GM19240 (cell line): ENCODE measurements around the gene PWWP3B.
"Not testable (repeated sequence)": the region's sequence is repeated elsewhere in the genome, so short reads cannot be mapped to it uniquely, and the experiment has no call there.

Experiments
- DNase-seq: peaks from one replicate; pipeline ENCODE4 v3.0.0; 2011; ENCODE audit warnings: low spot score; ENCODE audit not compliant: insufficient read length

Gene PWWP3B

GRCh38 chrX:106168107-106168506 is at the start of gene PWWP3B:
Gene PWWP3B (plus strand): TSS chrX:106168305. CDS start chrX:106205433, 37,128 bp downstream.
- DNase-seq = no peak

GRCh38 chrX:106139048-106139447 is 29.1 kb upstream of the PWWP3B start:
- DNase-seq = no peak

GRCh38 chrX:106144755-106145639 is 23.1 kb upstream of the PWWP3B start:
- no peak for DNase-seq

DNA sequence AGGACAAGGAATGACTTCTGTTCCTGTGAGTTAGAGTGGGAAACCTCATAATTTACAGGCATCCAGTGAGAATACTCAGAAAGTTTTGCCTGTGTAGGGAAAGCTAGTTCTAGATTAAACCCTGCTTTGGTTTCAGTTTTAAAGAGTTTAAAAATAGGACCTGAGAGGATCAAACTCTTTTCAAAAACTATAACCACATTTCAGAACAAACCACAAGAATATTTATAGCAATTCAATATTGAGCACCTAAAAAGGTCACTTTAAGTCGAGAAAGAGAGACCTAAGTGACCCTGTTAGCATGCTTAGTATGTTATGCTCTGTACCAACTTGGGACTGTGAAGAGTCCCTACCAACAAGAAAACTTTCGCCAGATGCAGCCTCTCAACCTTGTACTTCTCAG is 17.4 kb upstream of the PWWP3B start:
- no peak for DNase-seq

DNA sequence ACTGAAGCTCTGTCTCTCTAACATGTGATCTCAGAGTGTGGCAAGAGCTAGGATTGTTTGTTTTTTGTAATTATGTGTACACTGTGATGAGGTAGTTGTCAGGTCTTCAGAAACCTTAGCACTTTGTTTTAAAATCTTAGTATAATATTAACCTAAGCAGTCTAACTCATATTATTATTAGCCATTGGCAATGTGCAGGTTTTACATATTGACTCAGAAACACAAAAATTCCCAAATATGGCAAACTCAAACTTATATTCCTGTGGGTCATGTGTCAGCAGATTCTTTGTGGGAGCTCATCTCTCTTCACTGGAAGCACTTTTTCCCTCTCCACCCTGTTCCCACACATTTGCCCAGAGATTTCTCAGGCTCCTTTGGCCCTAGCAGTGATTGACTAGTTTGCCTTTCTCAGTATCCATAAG is 8.2 kb upstream of the PWWP3B start:
- DNase-seq = no peak

DNA sequence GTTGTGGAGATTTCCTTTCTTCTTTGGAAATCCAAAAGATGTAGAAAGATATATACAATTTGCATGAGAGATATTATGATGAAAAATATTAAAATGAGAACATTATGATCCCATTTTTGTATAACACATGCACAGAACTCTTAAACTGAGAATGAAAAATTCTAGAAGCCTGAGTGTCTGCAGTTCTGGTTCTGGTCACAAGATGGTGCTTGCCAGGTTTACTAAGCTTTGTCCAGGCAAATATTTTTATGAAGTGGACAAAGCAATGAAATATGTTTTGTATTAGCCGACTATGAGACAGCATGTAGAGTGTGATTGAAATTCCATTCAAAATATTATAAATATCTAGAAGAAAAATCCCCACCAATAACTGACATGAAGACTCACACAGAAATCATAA is 2.2 kb downstream of the PWWP3B start:
- no peak for DNase-seq

DNA sequence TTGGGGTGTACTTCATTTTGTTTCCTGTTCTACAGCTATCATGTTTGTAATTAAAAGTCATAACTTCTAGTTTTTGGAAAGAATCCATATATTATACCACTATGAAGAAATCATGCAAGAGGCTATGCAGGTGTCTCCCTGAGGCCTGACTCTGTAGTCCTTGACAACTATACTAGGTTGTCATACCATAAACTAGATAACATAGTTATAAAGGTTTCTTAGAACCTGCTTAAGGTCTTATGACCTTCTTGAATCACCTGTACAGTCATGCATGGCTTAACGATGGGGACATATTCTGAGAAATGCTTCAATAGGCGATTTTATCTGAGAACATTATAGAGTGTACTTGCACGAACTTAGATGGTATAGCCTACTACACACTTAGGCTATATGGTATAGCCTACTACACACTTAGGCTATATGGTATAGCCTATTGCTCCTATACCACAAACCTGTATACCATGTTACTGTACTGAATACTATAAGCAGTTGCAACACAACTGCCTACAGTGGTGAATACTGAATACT is 3.3 kb downstream of the PWWP3B start:
- no peak for DNase-seq

DNA sequence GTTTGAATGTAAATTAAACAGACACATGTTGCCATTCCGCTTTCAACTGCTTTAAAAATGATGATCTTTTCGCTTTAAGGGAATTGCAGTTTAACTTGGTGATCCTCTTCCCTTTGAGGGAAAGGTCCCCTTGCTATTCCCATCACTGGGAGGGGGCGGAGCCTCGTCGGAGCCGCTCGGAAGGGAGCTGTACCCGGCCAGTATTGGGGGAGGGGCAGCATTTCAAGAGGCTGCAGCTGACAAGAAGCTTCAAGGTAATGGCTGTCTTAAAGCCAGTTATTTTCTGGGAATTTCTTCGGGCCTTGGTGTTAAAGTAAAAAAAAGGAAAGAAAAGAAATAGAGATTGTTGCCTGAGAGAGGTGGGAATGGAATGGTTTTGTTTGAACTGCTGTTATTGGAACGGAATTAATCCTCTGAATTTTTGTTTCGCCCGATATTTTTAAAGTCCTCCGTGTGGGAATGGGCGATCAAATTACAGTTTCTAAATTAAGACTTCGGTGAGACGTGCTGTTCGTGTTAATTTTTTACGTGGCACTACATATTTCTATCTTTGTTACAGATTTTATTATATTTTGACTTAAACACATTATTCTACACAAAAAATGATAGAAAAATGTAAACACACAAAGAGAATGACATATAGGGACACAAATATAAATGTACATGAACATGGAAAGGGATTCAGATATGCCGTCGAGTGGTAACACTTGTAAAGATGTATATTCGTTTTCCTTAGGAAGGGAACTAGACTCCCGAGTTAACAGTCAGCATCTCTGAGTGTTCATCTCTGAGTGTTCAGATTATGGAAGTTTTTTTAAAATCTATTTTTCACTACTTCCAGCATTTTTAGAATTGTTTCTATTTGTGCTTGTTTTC is 9.2 kb downstream of the PWWP3B start:
- no peak for DNase-seq

DNA sequence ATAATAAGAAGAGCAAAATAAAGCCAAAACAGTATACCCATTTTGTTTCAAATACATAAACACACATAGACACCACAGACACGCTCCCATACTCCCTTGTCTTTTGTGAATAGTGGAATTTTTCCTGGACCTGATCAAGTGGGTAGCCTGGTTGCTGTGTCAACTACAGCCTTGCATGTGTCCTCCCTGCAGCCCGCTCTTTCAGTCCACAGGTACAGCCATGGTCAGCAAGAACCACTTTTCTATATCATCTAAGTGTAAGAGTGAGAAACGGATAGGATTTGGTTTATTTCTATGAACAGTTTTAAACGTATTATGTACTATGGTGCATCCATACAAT is 9.8 kb downstream of the PWWP3B start:
- DNase-seq = no peak

DNA sequence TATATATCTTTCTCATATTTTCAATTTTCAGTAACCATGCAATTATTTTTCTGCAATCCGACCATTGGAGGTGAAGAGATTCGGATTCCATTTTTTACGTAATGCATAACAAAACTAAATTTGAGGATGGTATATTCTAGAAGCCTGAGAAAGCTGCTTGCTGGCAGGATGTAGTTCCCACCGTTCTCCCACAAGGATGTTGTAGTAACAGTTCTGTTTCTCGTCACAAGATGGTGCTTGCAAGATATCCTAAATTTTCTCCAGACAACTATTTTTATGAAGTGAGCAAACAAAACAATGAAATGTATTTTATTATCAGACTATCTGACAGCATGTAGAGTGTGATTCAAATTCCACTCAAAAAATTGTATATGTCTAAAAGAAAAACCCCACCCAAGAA is 10.7 kb downstream of the PWWP3B start:
- no peak for DNase-seq

GRCh38 chrX:106183685-106184084 is 15.6 kb downstream of the PWWP3B start:
- DNase-seq = not testable (repeated sequence)

DNA sequence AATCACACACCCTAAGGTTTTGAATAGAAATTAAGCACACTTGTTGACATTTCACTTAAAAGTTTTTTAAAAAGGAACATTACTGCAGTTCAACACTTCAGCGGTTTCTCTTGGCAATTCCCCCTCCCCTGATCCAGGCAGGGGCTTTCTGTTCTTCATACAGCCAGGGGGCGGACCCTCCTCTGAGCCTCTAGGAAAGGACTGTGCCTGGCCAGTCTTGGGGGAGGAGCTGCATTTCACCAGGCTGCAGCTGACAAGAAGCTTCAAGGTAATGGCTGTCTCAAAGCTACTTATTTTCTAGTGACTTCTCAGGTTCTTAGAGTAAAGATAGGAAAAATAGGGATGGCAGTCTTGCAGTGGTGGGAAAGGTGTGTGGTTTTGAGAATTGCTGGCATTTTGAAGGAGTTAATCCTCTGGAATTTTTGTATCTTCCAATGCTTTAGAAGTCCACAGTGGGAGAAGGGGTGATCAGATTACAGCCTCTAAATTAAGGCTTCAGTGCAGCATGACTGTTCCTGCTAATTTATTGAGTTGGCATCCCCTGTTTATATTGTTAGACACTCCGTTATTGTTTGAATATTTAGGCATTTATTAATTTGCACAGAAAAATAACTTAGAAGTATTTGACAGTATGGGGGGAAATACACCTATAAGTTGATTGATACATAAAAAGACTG is 33.5 kb downstream of the PWWP3B start:
- DNase-seq = no peak

DNA sequence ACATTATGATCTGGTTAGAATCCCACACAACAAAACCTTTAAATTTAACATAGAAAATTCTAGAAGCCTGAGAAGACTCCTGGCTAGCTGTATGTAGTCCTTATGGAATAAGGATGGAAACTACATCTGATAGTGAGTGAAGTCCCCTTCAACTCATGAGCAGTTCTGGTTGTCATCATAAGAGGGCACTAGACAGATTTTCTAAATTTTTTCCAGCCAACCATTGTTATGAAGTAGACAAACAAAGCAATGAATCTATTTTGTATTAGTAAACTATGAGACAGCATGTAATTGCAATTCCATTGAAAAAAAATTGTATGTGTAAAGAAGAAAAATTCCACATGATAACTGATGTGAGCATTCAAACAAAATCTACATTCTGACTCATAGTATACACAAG is 35.2 kb downstream of the PWWP3B start:
- no peak for DNase-seq

GRCh38 chrX:106208154-106208553 is 40.0 kb downstream of the PWWP3B start:
- DNase-seq = no peak
